ENCODE data around the gene GRIK5.

The GRIK5 gene

GRCh38 chr19:41956621-41957020 is 113.4 kb downstream of the GRIK5 start:
- DNase-seq (ENCODE audit: low read depth in 2 of 2) = no peak

- DNase-seq (ENCODE audit: low read depth in 2 of 2) = no peak
These were observed 114.5 kb downstream of the GRIK5 start for GRCh38 chr19:41955521-41955920.

- peak; percentile 72 to 84 for DNase-seq (ENCODE audit: low read depth in 2 of 2)
These were observed 118.3 kb downstream of the GRIK5 start for GRCh38 chr19:41951686-41952172.

Measured in activated CD8-positive, alpha-beta memory T cell treated with anti-CD3 and anti-CD28 coated beads for 4 hours (primary cell).